Measurements from ENCODE around the gene MYPOP. TPM values are rescaled to one million over a fixed set of nuclear protein-coding genes. Genes with fewer than 3 reads are reported as not detected.

MYPOP gene
- total and polyA plus RNA-seq, 3 donors from 2014 or later, result 9.4 to 11.1 (median 9.5) TPM

GRCh38 chr19:45919678-45920077, 17.3 kb upstream of the MYPOP start:
- intact Hi-C loops (cut with DNase I; ENCODE audit: low total_unique reads), result no loop called here
- H3K4me3 ChIP-seq, result no peak overlapping the region
- DNase-seq, result no peak
- H3K27ac ChIP-seq, result no peak overlapping the region
- H3K9me3 ChIP-seq, result no peaks in the 10 kb centered on the region
- 32 to 46% methylated on average over 7 of the region's 7 CpGs for WGBS, 2 donors
- no peaks in the 10 kb centered on the region for H3K36me3 ChIP-seq (ENCODE audit: low read depth, missing control alignments)
- H3K4me1 ChIP-seq, result no peaks in the 10 kb centered on the region
- no peaks in the 10 kb centered on the region for H3K27me3 ChIP-seq
- TF ChIP-seq CTCF (IDR thresholded peaks at IDR 0.05), result no peak
- no peak for TF ChIP-seq POLR2A (IDR thresholded peaks at IDR 0.05)

GRCh38 chr19:45918721-45919120, 16.3 kb upstream of the MYPOP start:
- Histone ChIP-seq H3K27ac (no peak overlapping the region), H3K27me3 (no peaks in the 10 kb centered on the region), H3K9me3 (no peaks in the 10 kb centered on the region), H3K36me3 (ENCODE audit: low read depth, missing control alignments) (no peaks in the 10 kb centered on the region), H3K4me3 (no peak overlapping the region), H3K4me1 (no peaks in the 10 kb centered on the region)
- 76% methylated on average over 4 of the region's 4 CpGs for WGBS, 2 donors
- TF ChIP-seq POLR2A (IDR thresholded peaks at IDR 0.05) (no peak), CTCF (IDR thresholded peaks at IDR 0.05) (no peak)
- intact Hi-C loops (cut with DNase I; ENCODE audit: low total_unique reads), result no loop called here
- no peak for DNase-seq

GRCh38 chr19:45917421-45918091, 15.1 kb upstream of the MYPOP start:
- whole genome bisulfite sequencing, 2 donors, result 68 to 72% methylated on average over 4 of the region's 4 CpGs
- no peaks in the 10 kb centered on the region for H3K36me3 ChIP-seq (ENCODE audit: low read depth, missing control alignments)

GRCh38 chr19:45913874-45914830, 11.7 kb upstream of the MYPOP start, which contains the start of gene NANOS2:
Gene NANOS2 (minus strand): TSS chr19:45914778. CDS start chr19:45914693, 85 bp downstream.
- H3K4me1 ChIP-seq, result no peaks in the 10 kb centered on the region
- no peak for DNase-seq
- no peaks in the 10 kb centered on the region for H3K36me3 ChIP-seq (ENCODE audit: low read depth, missing control alignments)
- intact Hi-C loops (cut with DNase I; ENCODE audit: low total_unique reads), result no loop called here
- H3K9me3 ChIP-seq, result no peaks in the 10 kb centered on the region
- no peaks in the 10 kb centered on the region for H3K27me3 ChIP-seq
- peak within 1 kb of the TSS in 1 of 2 donors; percentile 14 for H3K4me3 ChIP-seq
- TF ChIP-seq CTCF (IDR thresholded peaks at IDR 0.05) (no peak), POLR2A (IDR thresholded peaks at IDR 0.05) (no peak)
- WGBS, 2 donors, result 42 to 58% methylated on average over 5 to 41 of the region's 44 CpGs
- H3K27ac ChIP-seq, result no peak within 1 kb of the TSS

More at GRCh38 chr19:45917421-45918091, 15.1 kb upstream of the MYPOP start:
- intact Hi-C loops (cut with DNase I; ENCODE audit: low total_unique reads), result no loop called here
- Histone ChIP-seq H3K27ac (no peak overlapping the region), H3K27me3 (no peaks in the 10 kb centered on the region), H3K9me3 (no peaks in the 10 kb centered on the region), H3K4me3 (no peak overlapping the region), H3K4me1 (no peaks in the 10 kb centered on the region)
- no peak for TF ChIP-seq CTCF (IDR thresholded peaks at IDR 0.05)
- TF ChIP-seq POLR2A (IDR thresholded peaks at IDR 0.05), result no peak
- DNase-seq, result no peak

All from testis (tissue), 3 donors.